ENCODE measurements around the gene DSG4.

Gene DSG4

GRCh38 chr18:31420524-31420923, 43.9 kb downstream of the DSG4 start:
- peak; percentile 6 for FAIRE-seq
- no peak for TF ChIP-seq CTCF (IDR thresholded peaks at IDR 0.05; ENCODE audit: insufficient read depth, missing control alignments)
- DNase-seq (ENCODE audit: insufficient read length, low spot score), result no peak

GRCh38 chr18:31424383-31424988, 47.9 kb downstream of the DSG4 start:
- TF ChIP-seq CTCF (IDR thresholded peaks at IDR 0.05; ENCODE audit: insufficient read depth, missing control alignments), result peak; percentile 64
- DNase-seq (ENCODE audit: insufficient read length, low spot score) (no peak), FAIRE-seq (peak; percentile 92)

- DNase-seq (ENCODE audit: insufficient read length, low spot score), result no peak
- peak; percentile 38 for FAIRE-seq
- TF ChIP-seq CTCF (IDR thresholded peaks at IDR 0.05; ENCODE audit: insufficient read depth, missing control alignments), result no peak
Measured at GRCh38 chr18:31426021-31426420, 49.4 kb downstream of the DSG4 start.

- no peak for TF ChIP-seq CTCF (IDR thresholded peaks at IDR 0.05; ENCODE audit: insufficient read depth, missing control alignments)
- no peak for DNase-seq (ENCODE audit: insufficient read length, low spot score)
- peak; percentile 63 for FAIRE-seq
Measured at GRCh38 chr18:31426871-31427406, 50.4 kb downstream of the DSG4 start.

- TF ChIP-seq CTCF (IDR thresholded peaks at IDR 0.05; ENCODE audit: insufficient read depth, missing control alignments), result no peak
- DNase-seq (ENCODE audit: insufficient read length, low spot score) (no peak), FAIRE-seq (peak; percentile 48)
Measured at GRCh38 chr18:31428211-31428610, 51.6 kb downstream of the DSG4 start.

- TF ChIP-seq CTCF (IDR thresholded peaks at IDR 0.05; ENCODE audit: insufficient read depth, missing control alignments), result no peak
- no peak for FAIRE-seq
- DNase-seq (ENCODE audit: insufficient read length, low spot score), result no peak
Measured at GRCh38 chr18:31429623-31430022, 53.0 kb downstream of the DSG4 start.

- DNase-seq (ENCODE audit: insufficient read length, low spot score) (no peak), FAIRE-seq (no peak)
- no peak for TF ChIP-seq CTCF (IDR thresholded peaks at IDR 0.05; ENCODE audit: insufficient read depth, missing control alignments)
Measured at GRCh38 chr18:31430072-31430471, 53.5 kb downstream of the DSG4 start.
